GM21360 (cell line): ENCODE results near the gene SNAP91.
A peak's percentile ranks its signal among the peaks of the same experiment; 100 is the strongest.
"Not testable (repeated sequence)": the region's sequence is repeated elsewhere in the genome, so short reads cannot be mapped to it uniquely, and the experiment has no call there.

Experiments
- ATAC-seq: cut with Tn5 transposase; IDR thresholded peaks from one replicate; pipeline ENCODE4 v1.9.1; 2021; ENCODE audit warnings: mild to moderate bottlenecking, moderate library complexity; ENCODE audit not compliant: unreplicated experiment

SNAP91 gene

GRCh38 chr6:83551748-83552147 lies 157.2 kb downstream of the SNAP91 start:
- ATAC-seq: not testable (repeated sequence)

- not testable (repeated sequence) for ATAC-seq
These were observed 158.4 kb downstream of the SNAP91 start for GRCh38 chr6:83550482-83550881.

- no peak for ATAC-seq
These were observed 162.3 kb downstream of the SNAP91 start for GRCh38 chr6:83546636-83547035.

GRCh38 chr6:83539678-83540077 lies 169.2 kb downstream of the SNAP91 start:
- no peak for ATAC-seq

- ATAC-seq: no peak
These were observed 172.0 kb downstream of the SNAP91 start for GRCh38 chr6:83536647-83537589.

- ATAC-seq: peak; percentile 84
These were observed 172.8 kb downstream of the SNAP91 start for GRCh38 chr6:83536034-83536646.

- no peak for ATAC-seq
These were observed 190.0 kb downstream of the SNAP91 start for GRCh38 chr6:83518816-83519480.

- ATAC-seq: no peak
These were observed 191.4 kb downstream of the SNAP91 start for GRCh38 chr6:83517500-83517899.

- ATAC-seq: peak; percentile 49
These were observed 193.9 kb downstream of the SNAP91 start for GRCh38 chr6:83514866-83515466.

- ATAC-seq: no peak
These were observed 194.4 kb downstream of the SNAP91 start for GRCh38 chr6:83514466-83514865.

- ATAC-seq: no peak
These were observed 196.8 kb downstream of the SNAP91 start, which contains the start of gene PRSS35 for GRCh38 chr6:83511901-83512681. Gene PRSS35, plus strand, starts transcription at chr6:83512534. Its CDS starts 10,908 bp downstream, at chr6:83523442.

GRCh38 chr6:83511266-83511665 lies 197.6 kb downstream of the SNAP91 start:
- no peak for ATAC-seq

- ATAC-seq: no peak
These were observed 198.1 kb downstream of the SNAP91 start for GRCh38 chr6:83510791-83511190.

GRCh38 chr6:83509441-83509840 lies 199.5 kb downstream of the SNAP91 start:
- ATAC-seq: no peak

- no peak for ATAC-seq
These were observed 203.5 kb downstream of the SNAP91 start for GRCh38 chr6:83505356-83505755.
